ENCODE measurements around the gene HLA-E. TPM values are rescaled to one million over a fixed set of nuclear protein-coding genes. Genes with fewer than 3 reads are reported as not detected.

Gene HLA-E
- total and polyA plus RNA-seq, 7 donors: 139 to 753 (median 364) TPM

- TF ChIP-seq POLR2AphosphoS5 (IDR thresholded peaks at IDR 0.05) (no peak), CTCF (IDR thresholded peaks at IDR 0.05) (no peak), POLR2A (IDR thresholded peaks at IDR 0.05) (no peak), EP300 (IDR thresholded peaks at IDR 0.05) (no peak)
- no peaks in the 10 kb centered on the region for H3K9me3 ChIP-seq
- peaks cover 0 to 14% (median 8%) of the 10 kb centered on the region in 4 donors for H3K4me1 ChIP-seq
- H3K36me3 ChIP-seq: no peaks in the 10 kb centered on the region
- peaks cover 5 to 97% (median 68%) of the 10 kb centered on the region in 3 donors for H3K27me3 ChIP-seq
- H3K27ac ChIP-seq: no peak overlapping the region
- WGBS, 2 donors: 46 to 71% methylated on average over 2 of the region's 2 CpGs
- intact Hi-C loops (cut with DNase I): no loop called here
- H3K4me3 ChIP-seq: no peak overlapping the region
- DNase-seq: no peak
Observed at GRCh38 chr6:30446259-30446658, 43.0 kb upstream of the HLA-E start.

- DNase-seq: no peak
- no peak overlapping the region for H3K27ac ChIP-seq
- 6 to 7% methylated on average over 2 of the region's 2 CpGs for WGBS, 2 donors
- no peaks in the 10 kb centered on the region for H3K9me3 ChIP-seq
- peaks cover 0 to 20% (median 11%) of the 10 kb centered on the region in 4 donors for H3K4me1 ChIP-seq
- intact Hi-C loops (cut with DNase I): no loop called here
- no peaks in the 10 kb centered on the region for H3K36me3 ChIP-seq
- H3K4me3 ChIP-seq: no peak overlapping the region
- TF ChIP-seq POLR2AphosphoS5 (IDR thresholded peaks at IDR 0.05): no peak
- no peak for TF ChIP-seq POLR2A (IDR thresholded peaks at IDR 0.05)
- TF ChIP-seq EP300 (IDR thresholded peaks at IDR 0.05): no peak
- no peak for TF ChIP-seq CTCF (IDR thresholded peaks at IDR 0.05)
- peaks cover 10 to 99% (median 77%) of the 10 kb centered on the region in 3 donors for H3K27me3 ChIP-seq
Observed at GRCh38 chr6:30447237-30447636, 42.1 kb upstream of the HLA-E start.

- Histone ChIP-seq H3K27me3 (peaks cover 15 to 95% (median 83%) of the 10 kb centered on the region in 3 donors), H3K27ac (no peak overlapping the region), H3K4me1 (peaks cover 0 to 21% (median 16%) of the 10 kb centered on the region in 4 donors), H3K36me3 (no peaks in the 10 kb centered on the region), H3K9me3 (no peaks in the 10 kb centered on the region), H3K4me3 (no peak overlapping the region)
- DNase-seq: no peak
- intact Hi-C loops (cut with DNase I): no loop called here
- WGBS, 2 donors: 18 to 21% methylated on average over 9 of the region's 9 CpGs
- TF ChIP-seq POLR2AphosphoS5 (IDR thresholded peaks at IDR 0.05) (no peak), EP300 (IDR thresholded peaks at IDR 0.05) (no peak), CTCF (IDR thresholded peaks at IDR 0.05) (no peak), POLR2A (IDR thresholded peaks at IDR 0.05) (no peak)
Observed at GRCh38 chr6:30450548-30450908, 38.8 kb upstream of the HLA-E start.

DNA sequence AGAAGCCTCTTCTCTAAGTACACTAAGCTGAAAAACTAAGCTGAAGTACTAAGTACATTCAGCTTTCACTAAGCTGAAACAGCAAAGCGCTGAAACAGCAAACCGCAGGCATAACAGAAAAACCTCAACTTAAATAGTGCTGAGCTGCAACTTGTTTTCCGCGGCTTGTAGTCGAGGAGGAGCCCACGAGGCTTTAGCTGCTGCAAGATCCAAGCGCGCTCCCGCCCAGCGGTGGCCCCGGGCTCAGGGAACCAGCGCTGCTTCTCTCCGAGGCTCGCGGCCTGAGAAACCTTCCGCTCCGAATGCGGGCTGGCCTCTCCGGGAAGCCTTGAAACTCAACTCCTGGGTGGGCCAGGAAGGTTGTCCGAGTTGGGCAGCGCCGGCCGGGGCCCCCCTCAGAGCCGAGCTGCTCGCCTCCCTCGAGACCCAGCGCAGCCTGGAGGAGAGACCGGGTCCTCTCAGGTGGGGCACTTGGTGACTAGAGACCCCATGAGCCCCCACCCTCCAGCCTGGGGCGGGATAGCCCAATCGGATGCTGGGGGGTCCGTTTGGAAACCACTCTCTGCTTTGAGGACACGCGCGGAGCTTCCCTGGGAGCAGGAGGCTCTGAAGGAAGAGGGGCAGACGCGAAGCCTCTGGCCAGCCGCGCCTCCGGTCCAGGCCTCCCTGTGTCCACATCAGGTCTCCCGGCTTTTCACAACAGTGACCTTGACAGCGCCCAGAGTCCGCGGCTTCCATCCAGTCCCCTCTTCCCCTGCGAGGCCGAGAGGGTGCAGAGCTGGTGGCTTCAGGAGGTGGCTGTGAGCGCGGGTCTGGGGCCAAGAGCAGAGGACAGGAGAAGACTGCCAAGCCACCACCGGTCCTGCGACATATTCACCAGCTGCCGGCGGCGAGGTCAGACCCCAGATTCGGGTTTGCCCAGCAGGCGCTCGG, 38.1 kb upstream of the HLA-E start:
- 9 to 15% methylated on average over 55 of the region's 55 CpGs for WGBS, 2 donors
- Histone ChIP-seq H3K27ac (no peak overlapping the region), H3K4me1 (peaks cover 0 to 21% (median 16%) of the 10 kb centered on the region in 4 donors), H3K4me3 (peak overlapping the region in 2 of 4 donors; percentile 8 to 15), H3K36me3 (no peaks in the 10 kb centered on the region), H3K27me3 (peaks cover 15 to 95% (median 85%) of the 10 kb centered on the region in 3 donors), H3K9me3 (no peaks in the 10 kb centered on the region)
- intact Hi-C loops (cut with DNase I): no loop called here
- TF ChIP-seq EP300 (IDR thresholded peaks at IDR 0.05) (no peak), POLR2A (IDR thresholded peaks at IDR 0.05) (no peak), CTCF (IDR thresholded peaks at IDR 0.05) (no peak), POLR2AphosphoS5 (IDR thresholded peaks at IDR 0.05) (no peak)
- DNase-seq: peak; percentile 74

All from sigmoid colon (tissue), 7 donors.